HepG2 (cell line): Measurements from ENCODE around the gene ADAM8. TPM values are rescaled to one million over a fixed set of nuclear protein-coding genes. Genes with fewer than 3 reads are reported as not detected.

ENCODE experiments used
- BCLAF1 ChIP-seq: fragments of 450-650 bp; IDR thresholded peaks from 2 replicates; pipeline ENCODE4 v1.6.1; 2017; ENCODE audit warnings: mild to moderate bottlenecking
- CAMTA2 ChIP-seq: sonication (generic); formaldehyde crosslinking; IDR thresholded peaks from 2 replicates; pipeline ENCODE4 v1.4.0; 2020; ENCODE audit warnings: mild to moderate bottlenecking, missing genetic modification reagents, borderline replicate concordance
- DMAP1 ChIP-seq: IDR thresholded peaks from 2 replicates; pipeline ENCODE4 v1.6.1; 2016
- EHMT2 ChIP-seq: fragments of 200-600 bp; sonication (generic); IDR thresholded peaks from 2 replicates; pipeline ENCODE4 v1.7.0; 2017; ENCODE audit warnings: antibody characterized with exemption, low read depth, low read length, borderline replicate concordance
- GTF2F1 ChIP-seq: fragments of 150-350 bp; IDR thresholded peaks from 2 replicates; pipeline ENCODE4 v1.6.1; 2014; ENCODE audit warnings: low read length
- MTA3 ChIP-seq: sonication (generic); formaldehyde crosslinking; IDR thresholded peaks from 2 replicates; pipeline ENCODE4 v1.4.0; 2020; ENCODE audit warnings: missing genetic modification reagents
- NBN ChIP-seq: fragments of 450-650 bp; conservative IDR thresholded peaks from 2 replicates; pipeline ENCODE4 v1.6.1; 2017
- PPARG ChIP-seq: conservative IDR thresholded peaks from 2 replicates; pipeline ENCODE4 v1.6.1; 2016; ENCODE audit warnings: missing biosample characterization, missing genetic modification reagents
- PRMT3 ChIP-seq: sonication (generic); formaldehyde crosslinking; IDR thresholded peaks from 2 replicates; pipeline ENCODE4 v1.8.1; 2022; ENCODE audit warnings: low read depth, mild to moderate bottlenecking, moderate library complexity, missing genetic modification reagents, borderline replicate concordance
- RFXAP ChIP-seq: sonication (generic); formaldehyde crosslinking; IDR thresholded peaks from 2 replicates; pipeline ENCODE4 v1.4.0; 2020; ENCODE audit warnings: missing genetic modification reagents, borderline replicate concordance
- TBX3 ChIP-seq: fragments of 450-650 bp; IDR thresholded peaks from 2 replicates; pipeline ENCODE4 v1.6.1; 2017; ENCODE audit warnings: antibody characterized with exemption, mild to moderate bottlenecking, inconsistent platforms, borderline replicate concordance
- TEAD2 ChIP-seq: sonication (generic); formaldehyde crosslinking; IDR thresholded peaks from 2 replicates; pipeline ENCODE4 v1.9.0; 2021; ENCODE audit warnings: missing genetic modification reagents
- TMF1 ChIP-seq: sonication (generic); formaldehyde crosslinking; IDR thresholded peaks from 2 replicates; pipeline ENCODE4 v1.8.1; 2022; ENCODE audit warnings: low read depth, missing genetic modification reagents
- TOE1 ChIP-seq: sonication (generic); formaldehyde crosslinking; IDR thresholded peaks from 2 replicates; pipeline ENCODE4 v1.4.0; 2020; ENCODE audit warnings: mild to moderate bottlenecking, missing genetic modification reagents
- ZBTB20 ChIP-seq: sonication (generic); formaldehyde crosslinking; IDR thresholded peaks from 2 replicates; pipeline ENCODE4 v1.8.1; 2023; ENCODE audit warnings: missing genetic modification reagents, low read depth, mild to moderate bottlenecking, borderline replicate concordance
- ZC3H13 ChIP-seq: sonication (generic); formaldehyde crosslinking; IDR thresholded peaks from 2 replicates; pipeline ENCODE4 v1.8.1; 2023; ENCODE audit warnings: mild to moderate bottlenecking, missing genetic modification reagents, moderate library complexity
- ZFX ChIP-seq: sonication (generic); formaldehyde crosslinking; IDR thresholded peaks from 2 replicates; pipeline ENCODE4 v1.4.0; 2020; ENCODE audit warnings: mild to moderate bottlenecking, low read depth, missing genetic modification reagents, moderate library complexity
- ZNF10 ChIP-seq: sonication (generic); formaldehyde crosslinking; IDR thresholded peaks from 2 replicates; pipeline ENCODE4 v1.4.0; 2020; ENCODE audit warnings: mild to moderate bottlenecking, low read depth, missing genetic modification reagents, borderline replicate concordance
- ZNF281 ChIP-seq: sonication (generic); formaldehyde crosslinking; IDR thresholded peaks from 2 replicates; pipeline ENCODE4 v1.4.0; 2020; ENCODE audit warnings: missing genetic modification reagents, borderline replicate concordance
- ZNF333 ChIP-seq: sonication (generic); formaldehyde crosslinking; IDR thresholded peaks from 2 replicates; pipeline ENCODE4 v1.4.0; 2020; ENCODE audit warnings: mild to moderate bottlenecking, missing genetic modification reagents, borderline replicate concordance
- ZNF615 ChIP-seq: sonication (generic); formaldehyde crosslinking; IDR thresholded peaks from 2 replicates; pipeline ENCODE4 v1.5.0; 2020; ENCODE audit warnings: mild to moderate bottlenecking, missing genetic modification reagents, borderline replicate concordance
- ZNF639 ChIP-seq: conservative IDR thresholded peaks from 2 replicates; pipeline ENCODE4 v1.6.1; 2018; ENCODE audit warnings: missing genetic modification reagents
- ZNF775 ChIP-seq: sonication (generic); formaldehyde crosslinking; IDR thresholded peaks from 2 replicates; pipeline ENCODE4 v1.4.0; 2020; ENCODE audit warnings: missing genetic modification reagents, mild to moderate bottlenecking, moderate library complexity, borderline replicate concordance
- ZNF879 ChIP-seq: sonication (generic); formaldehyde crosslinking; IDR thresholded peaks from 2 replicates; pipeline ENCODE4 v1.8.1; 2023; ENCODE audit warnings: missing genetic modification reagents
- polyA plus RNA-seq, 8 experiments: library from polyadenylated mRNA; depleted of rRNA in 3 of 8; stranded (reverse) in 7 of 8; unstranded in 1 of 8; fragments of >200 nt; fragmentation: Illumina TruSeq in 4 of 8; extraction: Trizol in 4 of 8; gene quantifications; 2 replicates each; pipeline versions ENCODE4 v1.2.1 to v1.2.3, GENCODE V29; 2011 to 2016; ENCODE audit warnings: low read depth in 4 of 8, missing spikeins in 1 of 8, mixed read lengths in 1 of 8; ENCODE audit not compliant: insufficient read depth in 1 of 8
- total RNA-seq, 5 experiments: library from RNA; depleted of rRNA; stranded (reverse); fragments of >200 nt; fragmentation: Illumina TruSeq; extraction: Trizol; gene quantifications; 2 replicates each; pipeline ENCODE4 v1.2.3, GENCODE V29; 2016; ENCODE audit warnings: low read depth in 1 of 5

ADAM8 gene
- total and polyA plus RNA-seq, 2 of the 13 experiments (the other 11 are each of a cell fraction or from before 2014, with no cell fraction given), result 0.24 to 0.93 TPM

- TF ChIP-seq ZNF281 (CRISPR knock-in tag), result no peak; the same call in 1 of the 2 replicates
- no peak; the same call in 1 of the 2 replicates for TF ChIP-seq RFXAP (CRISPR knock-in tag)
- no peak for TF ChIP-seq TMF1 (CRISPR knock-in tag)
- TF ChIP-seq PPARG (CRISPR knock-in tag), result no peak
- no peak for TF ChIP-seq PRMT3 (CRISPR knock-in tag)
- no peak for TF ChIP-seq TOE1 (CRISPR knock-in tag)
- TF ChIP-seq ZNF615 (CRISPR knock-in tag), result no peak
- TF ChIP-seq ZNF333, result peak; percentile 47; the same call in 1 of the 2 replicates
- no peak for TF ChIP-seq TBX3
- TF ChIP-seq ZNF775 (CRISPR knock-in tag), result no peak
- no peak for TF ChIP-seq TEAD2 (CRISPR knock-in tag)
- TF ChIP-seq MTA3, result no peak
- TF ChIP-seq CAMTA2, result no peak
- no peak for TF ChIP-seq EHMT2
- peak; percentile 40; the same call in 1 of the 2 replicates for TF ChIP-seq ZNF639 (CRISPR knock-in tag)
- no peak for TF ChIP-seq ZC3H13 (CRISPR knock-in tag)
- TF ChIP-seq GTF2F1, result no peak
- TF ChIP-seq ZFX (CRISPR knock-in tag), result peak; percentile 93
- TF ChIP-seq BCLAF1, result no peak
- no peak for TF ChIP-seq ZNF879 (CRISPR knock-in tag)
- no peak for TF ChIP-seq NBN
- TF ChIP-seq ZBTB20 (CRISPR knock-in tag), result no peak
- TF ChIP-seq DMAP1, result no peak; the same call in 1 of the 2 replicates
- TF ChIP-seq ZNF10, result no peak
These were observed 31.9 kb upstream of the ADAM8 start, which contains the start of the genes TUBGCP2 and ZNF511 (continued) for GRCh38 chr10:133308421-133309099.
